Stomach smooth muscle (tissue), 2 donors: Measurements from ENCODE around the gene SPRED2.

ENCODE experiments used
- H3K27ac ChIP-seq: one replicate; pipeline ENCODE4 v1.7.0; 2013; ENCODE audit warnings: mild to moderate bottlenecking, low read length, inconsistent platforms
- H3K27me3 ChIP-seq, 2 donors: one replicate each; pipeline ENCODE4 v1.7.0; 2013; ENCODE audit warnings: low read length in 2 of 2; ENCODE audit not compliant: insufficient read depth in 2 of 2, control insufficient read depth in 1 of 2
- H3K36me3 ChIP-seq, 2 donors: one replicate each; pipeline ENCODE4 v1.7.0; 2013; ENCODE audit warnings: low read length in 2 of 2; ENCODE audit not compliant: control insufficient read depth in 2 of 2, insufficient read depth in 2 of 2
- H3K4me1 ChIP-seq: one replicate; pipeline ENCODE4 v1.7.0; 2013; ENCODE audit warnings: low read length; ENCODE audit not compliant: control insufficient read depth, insufficient read depth
- H3K4me3 ChIP-seq, 2 donors: one replicate each; pipeline ENCODE4 v1.7.0; 2013; ENCODE audit warnings: low read length in 2 of 2
- H3K9ac ChIP-seq, 2 donors: one replicate each; pipeline ENCODE4 v1.7.0; 2013; ENCODE audit warnings: low read length in 2 of 2, mild to moderate bottlenecking in 1 of 2
- H3K9me3 ChIP-seq, 2 donors: one replicate each; pipeline ENCODE4 v1.7.0; 2013; ENCODE audit warnings: low read length in 2 of 2; ENCODE audit not compliant: control insufficient read depth in 2 of 2
- donor health status: healthy.
- donor health status: Pancreatic carcinoma.

The SPRED2 gene

GRCh38 chr2:65465857-65466256 is 33.5 kb upstream of the SPRED2 start:
- no peak overlapping the region for H3K27ac ChIP-seq

GRCh38 chr2:65465124-65465523 is 32.7 kb upstream of the SPRED2 start:
- Histone ChIP-seq H3K27ac (no peak overlapping the region), H3K27me3 (no peaks in the 10 kb centered on the region), H3K4me1 (no peaks in the 10 kb centered on the region), H3K9ac (no peak overlapping the region), H3K4me3 (no peak overlapping the region), H3K9me3 (peaks cover 0 to 3% of the 10 kb centered on the region in 2 donors), H3K36me3 (no peaks in the 10 kb centered on the region)

More at GRCh38 chr2:65465857-65466256, 33.5 kb upstream of the SPRED2 start:
- H3K4me3 ChIP-seq, result no peak overlapping the region
- no peaks in the 10 kb centered on the region for H3K27me3 ChIP-seq
- no peak overlapping the region for H3K9ac ChIP-seq
- H3K4me1 ChIP-seq, result no peaks in the 10 kb centered on the region
- peaks cover 0 to 3% of the 10 kb centered on the region in 2 donors for H3K9me3 ChIP-seq
- H3K36me3 ChIP-seq, result no peaks in the 10 kb centered on the region

- no peak overlapping the region for H3K27ac ChIP-seq
- H3K27me3 ChIP-seq, result no peaks in the 10 kb centered on the region
- H3K4me3 ChIP-seq, result no peak overlapping the region
Measured at GRCh38 chr2:65464604-65465003, 32.2 kb upstream of the SPRED2 start.

GRCh38 chr2:65458999-65459398 is 26.6 kb upstream of the SPRED2 start:
- Histone ChIP-seq H3K9me3 (peaks cover 0 to 3% of the 10 kb centered on the region in 2 donors), H3K9ac (no peak overlapping the region), H3K4me3 (no peak overlapping the region), H3K27me3 (no peaks in the 10 kb centered on the region), H3K27ac (no peak overlapping the region), H3K4me1 (no peaks in the 10 kb centered on the region), H3K36me3 (no peaks in the 10 kb centered on the region)

More at GRCh38 chr2:65464604-65465003, 32.2 kb upstream of the SPRED2 start:
- no peaks in the 10 kb centered on the region for H3K36me3 ChIP-seq
- peaks cover 0 to 3% of the 10 kb centered on the region in 2 donors for H3K9me3 ChIP-seq
- H3K4me1 ChIP-seq, result no peaks in the 10 kb centered on the region
- no peak overlapping the region for H3K9ac ChIP-seq

GRCh38 chr2:65456886-65457285 is 24.5 kb upstream of the SPRED2 start:
- Histone ChIP-seq H3K27ac (no peak overlapping the region), H3K9ac (no peak overlapping the region), H3K4me3 (no peak overlapping the region), H3K27me3 (no peaks in the 10 kb centered on the region), H3K9me3 (no peaks in the 10 kb centered on the region), H3K4me1 (no peaks in the 10 kb centered on the region), H3K36me3 (no peaks in the 10 kb centered on the region)

GRCh38 chr2:65456064-65456463 is 23.7 kb upstream of the SPRED2 start:
- H3K4me1 ChIP-seq, result no peaks in the 10 kb centered on the region
- no peaks in the 10 kb centered on the region for H3K9me3 ChIP-seq

GRCh38 chr2:65453916-65454315 is 21.5 kb upstream of the SPRED2 start:
- Histone ChIP-seq H3K4me1 (no peaks in the 10 kb centered on the region), H3K9ac (no peak overlapping the region), H3K9me3 (no peaks in the 10 kb centered on the region), H3K4me3 (no peak overlapping the region), H3K36me3 (no peaks in the 10 kb centered on the region), H3K27ac (no peak overlapping the region), H3K27me3 (no peaks in the 10 kb centered on the region)

More at GRCh38 chr2:65456064-65456463, 23.7 kb upstream of the SPRED2 start:
- Histone ChIP-seq H3K9ac (no peak overlapping the region), H3K27me3 (no peaks in the 10 kb centered on the region), H3K4me3 (no peak overlapping the region), H3K27ac (no peak overlapping the region), H3K36me3 (no peaks in the 10 kb centered on the region)

- H3K36me3 ChIP-seq, result no peaks in the 10 kb centered on the region
- H3K4me1 ChIP-seq, result no peaks in the 10 kb centered on the region
- H3K27ac ChIP-seq, result no peak overlapping the region
- no peak overlapping the region for H3K9ac ChIP-seq
- H3K9me3 ChIP-seq, result no peaks in the 10 kb centered on the region
- no peak overlapping the region for H3K4me3 ChIP-seq
- no peaks in the 10 kb centered on the region for H3K27me3 ChIP-seq
Measured at GRCh38 chr2:65452150-65452895, 19.9 kb upstream of the SPRED2 start.

GRCh38 chr2:65450810-65451209 is 18.4 kb upstream of the SPRED2 start:
- H3K36me3 ChIP-seq, result no peaks in the 10 kb centered on the region

GRCh38 chr2:65450393-65450792 is 18.0 kb upstream of the SPRED2 start:
- no peaks in the 10 kb centered on the region for H3K9me3 ChIP-seq
- no peaks in the 10 kb centered on the region for H3K36me3 ChIP-seq
- H3K4me1 ChIP-seq, result no peaks in the 10 kb centered on the region
- H3K9ac ChIP-seq, result no peak overlapping the region
- H3K4me3 ChIP-seq, result no peak overlapping the region
- no peaks in the 10 kb centered on the region for H3K27me3 ChIP-seq
- no peak overlapping the region for H3K27ac ChIP-seq

More at GRCh38 chr2:65450810-65451209, 18.4 kb upstream of the SPRED2 start:
- no peak overlapping the region for H3K4me3 ChIP-seq
- no peaks in the 10 kb centered on the region for H3K27me3 ChIP-seq
- no peak overlapping the region for H3K9ac ChIP-seq
- H3K4me1 ChIP-seq, result no peaks in the 10 kb centered on the region
- H3K9me3 ChIP-seq, result no peaks in the 10 kb centered on the region
- no peak overlapping the region for H3K27ac ChIP-seq

GRCh38 chr2:65443509-65444186 is 11.2 kb upstream of the SPRED2 start:
- H3K4me3 ChIP-seq, result no peak overlapping the region
- H3K36me3 ChIP-seq, result no peaks in the 10 kb centered on the region
- no peaks in the 10 kb centered on the region for H3K9me3 ChIP-seq
- no peak overlapping the region for H3K27ac ChIP-seq
- H3K27me3 ChIP-seq, result no peaks in the 10 kb centered on the region
- no peak overlapping the region for H3K9ac ChIP-seq
- H3K4me1 ChIP-seq, result no peaks in the 10 kb centered on the region
